Right atrium auricular region (tissue), 2 donors: ENCODE measurements around the gene EDN3. TPM values are rescaled to one million over a fixed set of nuclear protein-coding genes. Genes with fewer than 3 reads are reported as not detected.

Experiments used
- DNase-seq: peaks from one replicate; pipeline ENCODE4 v3.0.0-alpha.2; 2019; ENCODE audit warnings: low spot score
- H3K27ac ChIP-seq, 2 donors: fragments of 200-600 bp; sonication (generic); 1 replicate in 1 of 2; 2 replicates in 1 of 2; pipeline ENCODE4 v1.5.1; 2016 to 2019
- H3K27me3 ChIP-seq, 2 donors: fragments of 200-600 bp; sonication (generic); one replicate each; pipeline versions ENCODE4 v1.5.1 to v1.6.0; 2017 to 2019
- H3K36me3 ChIP-seq: fragments of 200-600 bp; sonication (generic); one replicate; pipeline ENCODE4 v1.5.1; 2016
- H3K4me1 ChIP-seq, 2 donors: fragments of 200-600 bp; sonication (generic); one replicate each; pipeline versions ENCODE4 v1.5.1 to v1.6.0; 2017 to 2019
- H3K4me3 ChIP-seq, 2 donors: fragments of 200-600 bp; sonication (generic); 1 replicate in 1 of 2; 2 replicates in 1 of 2; pipeline ENCODE4 v1.5.1; 2017 to 2019; ENCODE audit warnings: mild to moderate bottlenecking in 1 of 2, moderate library complexity in 1 of 2
- H3K9me3 ChIP-seq, 2 donors: fragments of 200-600 bp; sonication (generic); one replicate each; pipeline ENCODE4 v1.5.1; 2019
- CTCF ChIP-seq, 2 donors: fragments of 200-600 bp; sonication (generic); IDR thresholded peaks; one replicate each; pipeline ENCODE4 v1.5.1; 2019; ENCODE audit warnings: antibody characterized with exemption in 2 of 2
- total RNA-seq, 2 donors: library from RNA; depleted of rRNA; stranded (reverse); fragments of >200 nt; gene quantifications; one replicate each; pipeline ENCODE4 v1.1.0, GENCODE V29; 2016

EDN3 gene
- total RNA-seq, 2 donors from 2014 or later, result not detected

- Histone ChIP-seq H3K36me3 (no peaks in the 10 kb centered on the region), H3K4me1 (no peaks in the 10 kb centered on the region), H3K9me3 (no peaks in the 10 kb centered on the region), H3K4me3 (no peak overlapping the region), H3K27ac (no peak overlapping the region), H3K27me3 (no peaks in the 10 kb centered on the region)
- TF ChIP-seq CTCF (IDR thresholded peaks at IDR 0.05), result no peak
- no peak for DNase-seq
Measured at GRCh38 chr20:59276938-59277337, 23.5 kb upstream of the EDN3 start.

DNA sequence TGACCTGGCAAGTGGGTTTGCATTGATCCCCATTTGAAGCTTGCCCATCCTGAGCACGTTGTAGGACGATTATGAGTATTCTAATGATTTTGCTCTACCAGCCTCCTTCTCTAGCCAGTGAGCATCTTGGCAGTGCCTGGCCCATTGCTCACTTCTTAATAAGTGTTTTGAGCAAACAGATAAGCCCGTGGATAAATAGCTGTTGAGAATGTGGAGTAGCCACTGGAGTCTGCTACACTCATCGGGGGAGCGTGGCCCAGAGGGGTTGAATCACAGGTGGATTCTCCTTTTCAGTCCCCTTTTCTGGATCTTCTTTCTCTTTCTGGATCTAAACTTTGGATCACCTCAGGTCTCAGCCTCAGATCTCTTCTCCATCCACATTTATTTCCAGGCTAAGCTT lies 15.9 kb upstream of the EDN3 start:
- Histone ChIP-seq H3K4me3 (no peak overlapping the region), H3K4me1 (no peaks in the 10 kb centered on the region), H3K27ac (no peak overlapping the region), H3K36me3 (no peaks in the 10 kb centered on the region), H3K27me3 (no peaks in the 10 kb centered on the region), H3K9me3 (no peaks in the 10 kb centered on the region)
- TF ChIP-seq CTCF (IDR thresholded peaks at IDR 0.05), result no peak
- DNase-seq, result no peak

DNA sequence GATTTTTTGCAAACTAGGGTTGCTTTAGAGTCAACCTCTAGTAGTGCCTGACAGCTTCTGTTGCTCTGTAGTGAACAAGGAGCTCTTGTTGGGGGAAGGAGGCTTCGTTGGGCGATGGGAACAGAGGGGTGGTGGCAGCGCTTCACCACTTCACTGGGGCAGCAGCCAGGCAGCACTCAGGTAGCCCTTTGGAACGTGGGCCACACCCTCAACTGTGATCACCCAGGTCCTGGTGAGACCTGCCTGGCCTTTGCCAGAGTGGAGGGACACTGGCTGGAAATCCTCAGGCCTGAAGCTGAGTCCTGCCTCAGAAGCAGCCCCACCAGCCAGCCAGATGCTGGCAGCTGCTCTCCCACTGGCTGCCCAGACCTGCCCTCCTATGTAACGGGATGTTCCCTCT lies 10.4 kb upstream of the EDN3 start:
- no peaks in the 10 kb centered on the region for H3K4me1 ChIP-seq
- no peaks in the 10 kb centered on the region for H3K27me3 ChIP-seq
- no peak for DNase-seq
- no peaks in the 10 kb centered on the region for H3K9me3 ChIP-seq
- no peak for TF ChIP-seq CTCF (IDR thresholded peaks at IDR 0.05)
- no peak overlapping the region for H3K27ac ChIP-seq
- no peak overlapping the region for H3K4me3 ChIP-seq
- no peaks in the 10 kb centered on the region for H3K36me3 ChIP-seq

GRCh38 chr20:59291740-59292383 lies 8.5 kb upstream of the EDN3 start:
- no peaks in the 10 kb centered on the region for H3K27me3 ChIP-seq
- no peaks in the 10 kb centered on the region for H3K4me1 ChIP-seq
- no peak overlapping the region for H3K27ac ChIP-seq
- DNase-seq, result no peak
- no peak overlapping the region for H3K4me3 ChIP-seq
- H3K9me3 ChIP-seq, result no peaks in the 10 kb centered on the region
- H3K36me3 ChIP-seq, result no peaks in the 10 kb centered on the region
- no peak for TF ChIP-seq CTCF (IDR thresholded peaks at IDR 0.05)

- Histone ChIP-seq H3K27me3 (peaks cover 0 to 6% of the 10 kb centered on the region in 2 donors), H3K4me1 (peaks cover 0 to 6% of the 10 kb centered on the region in 2 donors), H3K27ac (no peak overlapping the region), H3K4me3 (no peak overlapping the region), H3K36me3 (no peaks in the 10 kb centered on the region), H3K9me3 (no peaks in the 10 kb centered on the region)
- no peak for TF ChIP-seq CTCF (IDR thresholded peaks at IDR 0.05)
- no peak for DNase-seq
Measured at GRCh38 chr20:59295531-59295930, 4.9 kb upstream of the EDN3 start.

DNA sequence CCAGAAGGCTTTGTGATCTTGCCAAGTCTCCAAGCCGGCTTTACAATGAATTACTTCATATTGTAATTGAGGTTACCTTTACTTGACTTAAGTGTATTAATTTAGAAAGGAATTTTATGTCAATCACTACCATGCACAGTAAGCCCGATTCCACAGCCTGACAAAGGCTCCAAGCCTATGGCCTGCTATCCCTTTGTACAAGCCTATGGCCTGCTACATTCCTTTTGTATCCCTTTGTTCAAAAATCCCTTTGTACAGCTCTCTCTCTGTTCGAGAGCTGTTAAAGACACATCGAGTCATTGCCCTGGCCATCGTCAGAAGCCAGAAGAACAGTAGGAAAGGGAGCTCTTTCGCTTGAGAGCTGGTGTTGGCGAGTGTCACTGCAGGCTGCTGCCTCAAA lies 2.7 kb upstream of the EDN3 start:
- H3K27me3 ChIP-seq, result peaks cover 0 to 9% of the 10 kb centered on the region in 2 donors

More for the DNA sequence above, 2.7 kb upstream of the EDN3 start:
- H3K4me1 ChIP-seq, result peaks cover 0 to 8% of the 10 kb centered on the region in 2 donors
- no peak for DNase-seq
- no peaks in the 10 kb centered on the region for H3K36me3 ChIP-seq
- no peak for TF ChIP-seq CTCF (IDR thresholded peaks at IDR 0.05)
- H3K9me3 ChIP-seq, result no peaks in the 10 kb centered on the region
- no peak overlapping the region for H3K4me3 ChIP-seq
- H3K27ac ChIP-seq, result no peak overlapping the region
